HG03108 (cell line): ENCODE measurements around the gene TPSB2.
"Not testable (repeated sequence)": the region's sequence is repeated elsewhere in the genome, so short reads cannot be mapped to it uniquely, and the experiment has no call there.

ENCODE experiments used
- ATAC-seq: cut with Tn5 transposase; IDR thresholded peaks from one replicate; pipeline ENCODE4 v1.9.1; 2021; ENCODE audit warnings: moderate library complexity; ENCODE audit not compliant: unreplicated experiment

TPSB2 gene

GRCh38 chr16:1206786-1207185 is 23.2 kb downstream of the TPSB2 start:
- no peak for ATAC-seq

- ATAC-seq: no peak
Observed at GRCh38 chr16:1206326-1206725, 23.7 kb downstream of the TPSB2 start.

DNA sequence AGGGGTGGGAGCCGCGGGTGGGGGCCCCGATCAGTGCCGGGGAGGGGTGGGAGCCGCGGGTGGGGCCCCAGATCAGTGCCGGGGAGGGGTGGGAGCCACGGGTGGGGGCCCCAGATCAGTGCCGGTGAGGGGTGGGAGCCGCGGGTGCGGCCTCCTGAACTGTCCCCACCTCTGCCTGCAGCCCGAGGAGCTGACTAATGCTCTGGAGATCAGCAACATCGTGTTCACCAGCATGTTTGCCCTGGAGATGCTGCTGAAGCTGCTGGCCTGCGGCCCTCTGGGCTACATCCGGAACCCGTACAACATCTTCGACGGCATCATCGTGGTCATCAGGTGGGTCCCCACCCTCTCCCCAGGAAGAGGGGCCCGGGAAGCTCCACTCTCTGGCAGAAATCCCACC is 25.1 kb downstream of the TPSB2 start:
- no peak for ATAC-seq

DNA sequence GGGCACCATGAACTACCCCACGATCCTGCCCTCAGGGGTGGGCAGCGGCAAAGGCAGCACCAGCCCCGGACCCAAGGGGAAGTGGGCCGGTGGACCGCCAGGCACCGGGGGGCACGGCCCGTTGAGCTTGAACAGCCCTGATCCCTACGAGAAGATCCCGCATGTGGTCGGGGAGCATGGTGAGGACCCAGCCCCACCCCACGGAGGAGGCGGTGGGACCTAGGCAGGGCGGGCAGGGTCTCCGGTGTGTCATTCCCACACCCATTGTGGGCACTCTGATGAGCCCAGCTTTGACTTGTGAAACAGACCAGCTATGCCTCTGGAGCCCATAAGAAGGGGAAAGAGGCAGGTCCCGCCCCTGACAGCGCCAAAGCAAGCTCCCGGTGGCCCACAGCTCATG is 27.7 kb downstream of the TPSB2 start:
- no peak for ATAC-seq

DNA sequence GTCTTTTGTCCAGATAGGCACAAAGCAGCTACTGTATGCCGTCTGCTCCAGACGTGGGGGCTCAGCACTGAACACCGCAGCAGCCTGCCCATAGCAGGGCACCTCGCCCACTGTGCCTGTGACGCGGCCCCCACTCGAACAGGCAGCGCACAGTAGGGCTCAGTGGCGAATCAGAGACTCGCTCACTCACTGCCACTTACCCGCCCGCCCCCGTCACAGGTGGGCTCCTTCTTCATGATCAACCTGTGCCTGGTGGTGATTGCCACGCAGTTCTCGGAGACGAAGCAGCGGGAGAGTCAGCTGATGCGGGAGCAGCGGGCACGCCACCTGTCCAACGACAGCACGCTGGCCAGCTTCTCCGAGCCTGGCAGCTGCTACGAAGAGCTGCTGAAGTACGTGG is 28.5 kb downstream of the TPSB2 start:
- no peak for ATAC-seq

GRCh38 chr16:1200014-1200627 is 29.9 kb downstream of the TPSB2 start:
- no peak for ATAC-seq

DNA sequence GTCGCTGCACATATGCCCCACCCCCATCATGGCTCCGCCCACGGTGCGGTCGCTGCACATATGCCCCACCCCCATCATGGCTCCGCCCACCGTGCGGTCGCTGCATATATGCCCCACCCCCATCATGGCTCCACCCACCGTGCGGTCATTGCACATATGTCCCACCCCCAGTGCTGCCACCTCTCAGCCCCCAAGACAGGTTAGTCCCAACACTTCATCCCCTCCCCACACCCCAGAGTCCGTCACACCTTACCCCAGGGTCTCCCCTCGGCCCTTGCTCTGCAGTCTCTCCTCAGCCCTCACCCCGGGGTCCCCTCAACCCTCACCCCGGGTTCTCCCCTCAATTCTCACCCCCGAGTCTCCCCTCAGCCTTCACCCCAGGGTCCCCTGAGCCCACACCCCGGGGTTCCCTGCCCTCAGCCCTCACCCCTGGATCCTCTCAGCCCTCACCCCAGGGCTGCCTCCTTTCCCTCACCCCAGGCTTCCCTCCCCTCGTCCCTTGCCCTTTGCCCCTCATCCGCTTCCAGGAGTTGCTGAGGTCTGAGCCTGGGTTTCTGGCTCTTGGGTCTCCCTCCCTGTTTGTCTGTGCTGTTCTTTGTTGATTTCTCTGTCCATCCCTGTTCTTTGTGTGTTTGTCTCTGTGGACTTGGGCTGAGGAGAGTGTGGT is 30.5 kb downstream of the TPSB2 start:
- ATAC-seq: no peak

DNA sequence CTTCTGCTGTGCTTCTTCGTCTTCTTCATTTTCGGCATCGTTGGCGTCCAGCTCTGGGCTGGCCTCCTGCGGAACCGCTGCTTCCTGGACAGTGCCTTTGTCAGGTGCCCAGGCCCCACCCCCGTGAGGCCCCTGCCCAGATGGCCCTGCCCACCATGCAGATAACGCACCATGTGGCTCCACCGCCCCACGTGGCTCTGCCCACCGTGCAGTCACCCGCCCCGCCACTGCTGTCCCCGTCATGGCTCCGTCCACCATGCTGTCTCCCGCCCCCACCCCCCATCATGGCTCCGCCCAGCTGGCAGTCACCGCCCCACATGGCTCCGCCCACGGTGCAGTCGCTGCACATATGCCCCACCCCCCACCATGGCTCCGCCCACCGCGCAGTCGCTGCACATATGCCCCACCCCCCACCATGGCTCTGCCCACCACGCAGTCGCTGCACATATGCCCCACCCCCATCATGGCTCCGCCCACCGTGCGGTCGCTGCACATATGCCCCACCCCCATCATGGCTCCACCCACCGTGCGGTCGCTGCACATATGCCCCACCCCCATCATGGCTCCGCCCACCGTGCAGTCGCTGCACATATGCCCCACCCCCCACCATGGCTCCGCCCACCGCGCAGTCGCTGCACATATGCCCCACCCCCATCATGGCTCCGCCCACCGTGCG is 31.2 kb downstream of the TPSB2 start:
- not testable (repeated sequence) for ATAC-seq

- no peak for ATAC-seq
Observed at GRCh38 chr16:1198194-1198593, 31.8 kb downstream of the TPSB2 start.

DNA sequence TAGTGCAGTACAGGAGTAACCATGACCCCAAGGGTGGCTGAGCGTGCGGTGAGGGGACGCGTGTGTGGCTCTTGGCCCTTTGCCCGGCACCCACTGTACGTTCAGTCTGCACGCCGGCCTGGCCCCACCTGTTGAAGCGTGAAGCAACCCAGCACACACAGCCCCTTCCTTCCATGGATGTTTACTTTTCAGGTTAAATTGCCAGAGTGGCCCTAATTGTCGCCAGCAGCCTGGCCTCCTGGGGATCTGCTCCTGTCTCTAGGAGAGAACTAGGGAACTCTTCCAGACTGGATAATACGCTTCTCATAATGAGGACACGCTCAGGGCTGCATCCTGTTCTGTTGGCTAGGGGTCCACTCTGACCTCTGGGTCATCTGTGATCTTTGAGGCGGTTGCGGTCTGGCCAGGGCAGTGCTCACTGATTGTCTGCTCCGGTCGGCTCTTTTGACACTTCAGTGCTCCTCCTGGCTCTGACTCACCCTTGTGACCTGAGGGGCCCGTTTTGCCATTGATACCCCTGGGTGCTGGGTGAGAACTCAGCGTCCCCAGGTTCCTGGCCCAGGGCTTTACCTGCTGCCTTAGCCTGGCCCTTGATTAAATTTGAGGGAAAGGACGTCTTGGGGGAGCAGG is 32.6 kb downstream of the TPSB2 start:
- ATAC-seq: no peak

DNA sequence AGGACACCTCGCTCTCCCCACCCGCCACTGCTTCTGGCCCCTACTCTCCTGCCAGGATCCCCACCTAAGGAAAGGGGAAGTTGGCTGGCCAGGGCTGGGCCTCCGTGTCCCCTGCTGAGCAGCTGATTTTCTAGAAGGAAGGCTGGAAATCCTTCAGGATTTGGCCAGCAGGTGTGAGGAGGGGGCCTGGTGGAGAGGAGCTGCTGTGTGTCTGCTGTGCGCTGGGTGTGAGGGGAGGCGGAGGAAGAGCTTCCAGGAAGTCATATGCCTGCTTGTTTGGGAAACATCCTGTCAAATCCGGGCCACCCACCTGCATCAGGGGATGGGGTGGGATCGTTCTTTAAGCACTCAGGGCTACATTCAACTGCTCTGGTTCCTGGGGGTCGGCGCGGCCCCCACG is 33.5 kb downstream of the TPSB2 start:
- no peak for ATAC-seq

DNA sequence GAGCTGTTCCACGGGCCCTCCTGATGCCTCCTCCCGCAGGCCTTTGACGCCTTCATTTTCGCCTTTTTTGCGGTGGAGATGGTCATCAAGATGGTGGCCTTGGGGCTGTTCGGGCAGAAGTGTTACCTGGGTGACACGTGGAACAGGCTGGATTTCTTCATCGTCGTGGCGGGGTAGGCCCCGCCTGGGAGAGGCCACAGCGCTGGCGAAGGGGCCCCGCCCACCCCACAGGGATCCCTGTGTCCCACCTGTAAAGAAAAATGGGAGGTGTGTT is 34.7 kb downstream of the TPSB2 start:
- ATAC-seq: no peak

GRCh38 chr16:1194665-1195392 is 35.2 kb downstream of the TPSB2 start:
- no peak for ATAC-seq

DNA sequence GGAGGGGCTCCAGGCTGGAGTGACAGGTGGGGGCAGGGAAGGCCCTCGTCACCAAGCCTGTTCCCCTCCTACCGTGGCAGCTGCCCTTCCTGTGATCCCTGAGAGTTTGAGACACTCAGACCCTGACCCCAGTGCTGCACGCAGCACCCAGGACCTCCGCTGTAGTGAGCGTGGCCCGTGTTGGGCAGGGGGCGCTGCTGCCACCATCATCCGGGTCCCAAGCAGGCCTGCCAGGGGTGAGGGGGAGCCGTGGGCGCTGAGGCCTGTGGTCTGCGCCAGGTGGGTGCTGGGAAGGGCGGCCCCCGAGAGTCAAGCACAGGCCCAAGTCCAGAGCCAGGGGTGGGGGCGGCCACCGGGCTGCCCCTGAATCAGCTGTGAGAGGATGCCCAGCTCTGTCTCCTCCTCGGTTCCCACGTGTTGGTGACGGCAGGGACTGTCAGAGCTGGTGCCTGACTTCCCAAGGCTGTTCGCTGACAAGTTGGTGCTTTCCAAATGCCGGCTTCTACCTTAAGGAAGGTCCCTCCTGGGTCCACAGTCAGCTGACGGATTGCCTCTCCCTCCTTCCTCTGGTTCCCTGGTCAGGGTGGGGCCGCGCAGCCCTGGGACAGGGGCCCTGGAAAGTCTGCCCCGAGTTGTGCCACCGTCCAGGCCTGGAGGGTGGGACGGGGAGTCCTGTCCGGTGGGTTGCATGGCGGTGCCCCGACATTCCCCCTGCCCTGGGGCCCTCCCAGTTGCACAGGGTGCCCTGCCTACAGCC is 36.0 kb downstream of the TPSB2 start:
- no peak for ATAC-seq

GRCh38 chr16:1193143-1193824 is 36.7 kb downstream of the TPSB2 start:
- ATAC-seq: no peak

GRCh38 chr16:1192384-1193073 is 37.5 kb downstream of the TPSB2 start:
- ATAC-seq: no peak

DNA sequence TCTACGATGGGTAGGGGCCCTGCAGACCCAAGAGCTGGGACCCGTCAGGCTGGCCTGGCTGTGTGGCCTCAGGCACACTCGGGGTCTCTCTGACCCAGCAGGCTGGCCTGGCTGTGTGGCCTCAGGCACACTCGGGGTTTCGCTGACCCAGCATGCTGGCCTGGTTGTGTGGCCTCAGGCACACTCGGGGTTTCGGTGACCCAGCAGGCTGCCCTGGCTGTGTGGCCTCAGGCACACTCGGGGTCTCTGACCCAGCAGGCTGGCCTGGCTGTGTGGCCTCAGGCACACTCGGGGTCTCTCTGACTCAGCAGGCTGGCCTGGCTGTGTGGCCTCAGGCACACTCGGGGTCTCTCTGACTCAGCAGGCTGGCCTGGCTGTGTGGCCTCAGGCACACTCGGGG is 39.2 kb downstream of the TPSB2 start:
- ATAC-seq: not testable (repeated sequence)

- ATAC-seq: no peak
Observed at GRCh38 chr16:1189455-1189854, 40.5 kb downstream of the TPSB2 start.

- no peak for ATAC-seq
Observed at GRCh38 chr16:1188432-1189189, 41.4 kb downstream of the TPSB2 start.
